Tibial nerve (tissue), 3 donors: Measurements from ENCODE around the gene DENND1A.

ENCODE experiments used
- CTCF ChIP-seq, 5 experiments: fragments of 200-600 bp in 3 of 5; fragments of 450-650 bp in 2 of 5; sonication (generic) in 3 of 5; IDR thresholded peaks; one replicate each; pipeline ENCODE4 v1.5.1; 2016 to 2019; ENCODE audit warnings: antibody characterized with exemption in 5 of 5, mild to moderate bottlenecking in 3 of 5, moderate library complexity in 2 of 5
- POLR2A ChIP-seq, 2 donors: fragments of 450-650 bp; IDR thresholded peaks; one replicate each; pipeline ENCODE4 v1.6.1; 2017; ENCODE audit warnings: antibody characterized with exemption in 2 of 2, mild to moderate bottlenecking in 2 of 2, moderate library complexity in 2 of 2

- TF ChIP-seq POLR2A (IDR thresholded peaks at IDR 0.05) (no peak), CTCF (IDR thresholded peaks at IDR 0.05) (no peak)
Measured at GRCh38 chr9:123867034-123867433, 62.9 kb downstream of the DENND1A start.
